ENCODE measurements around the gene INAFM2. TPM values are rescaled to one million over a fixed set of nuclear protein-coding genes. Genes with fewer than 3 reads are reported as not detected.

INAFM2 gene
- total and polyA plus RNA-seq, 9 of the 15 experiments (the other 6 are each of a cell fraction or from before 2014, with no cell fraction given), result 11.8 to 43.1 (median 27.2) TPM

DNA sequence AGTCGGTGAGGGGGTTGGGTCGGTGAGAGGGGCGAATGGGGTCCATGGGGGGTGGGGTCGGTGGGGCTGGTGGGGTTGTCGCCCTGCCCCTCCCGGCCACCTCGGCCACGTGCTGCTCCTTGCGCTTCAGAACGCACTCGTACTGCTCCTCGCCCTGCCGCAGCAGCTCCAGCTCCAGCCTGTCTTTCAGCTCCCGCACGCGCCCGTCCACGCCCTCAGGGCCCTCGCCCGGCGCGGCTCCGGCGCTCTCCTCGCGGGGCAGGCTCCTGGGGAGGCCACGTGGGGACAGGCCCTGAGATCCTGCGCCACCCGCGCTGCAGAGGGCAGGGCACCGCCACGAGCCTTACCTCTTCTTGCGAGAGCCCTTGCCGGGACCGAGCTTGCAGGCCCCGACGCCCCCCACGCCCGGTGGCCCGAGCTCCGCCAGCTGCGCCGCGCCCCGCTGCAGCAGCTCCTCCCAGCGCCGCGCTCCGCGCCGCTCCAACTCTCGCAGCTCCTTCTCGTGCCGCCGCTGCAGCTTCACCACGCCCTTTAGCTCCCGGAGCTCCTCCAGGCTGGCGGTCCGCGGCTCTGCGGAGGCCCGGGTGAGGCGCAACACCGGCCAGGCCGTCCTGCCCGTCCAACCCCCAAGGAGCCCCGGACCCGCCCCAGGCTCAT is 32.4 kb upstream of the INAFM2 start:
- Histone ChIP-seq H3K4me1 (replicated peaks in 1 of 2; ENCODE audit: control insufficient read depth in 2 of 2, insufficient read depth in 2 of 2, low read length in 2 of 2) (peaks cover 0 to 25% of the 10 kb centered on the region in 2 experiments; a peak in 3 of 5 replicates), H3K36me3 (ENCODE audit: control insufficient read depth, insufficient read depth, low read length) (no peaks in the 10 kb centered on the region), H2AFZ (ENCODE audit: low read depth, low read length) (peak overlapping the region; percentile 89), H3K9ac (ENCODE audit: insufficient read depth in 1 of 2, low read depth in 2 of 2, low read length in 2 of 2) (peak overlapping the region in 1 of 2 experiments; percentile 89; a peak in 3 of 4 replicates), H3K9me1 (ENCODE audit: control insufficient read depth, insufficient read depth, low read length) (no peaks in the 10 kb centered on the region), H4K20me1 (replicated peaks; ENCODE audit: control insufficient read depth, insufficient read depth, low read length) (0 out of 2 replicates have a peak, but pooled peaks cover 2% of the 10 kb centered on the region), H3K4me3 (peak overlapping the region; percentile 21; the same call in 1 of the 2 replicates), H3K9me3 (replicated peaks; ENCODE audit: control insufficient read depth, insufficient read depth, low read depth, low read length) (no peaks in the 10 kb centered on the region), H3K27ac (ENCODE audit: extremely low read depth, low read depth, low read length) (no peak overlapping the region), H3K27me3 (ENCODE audit: control insufficient read depth in 2 of 2, insufficient read depth in 2 of 2, low read length in 2 of 2) (peaks cover 3 to 40% of the 10 kb centered on the region in 2 experiments; a peak in 4 of 5 replicates), H3K4me2 (ENCODE audit: insufficient read depth, low read length) (peak overlapping the region; percentile 47; the same call in 1 of the 2 replicates), H3K79me2 (ENCODE audit: control insufficient read depth, insufficient read depth, low read length) (no peaks in the 10 kb centered on the region)
- FAIRE-seq (no peak), DNase-seq (ENCODE audit: extremely low read depth in 1 of 4, low spot score in 3 of 4) (peak; percentile 61 to 77 (median 75)), ATAC-seq (peak; percentile 89)
- BruUV-seq (replicated peaks), result no TSS peak
- 21% methylated on average over 13 of the region's 68 CpGs for WGBS (ENCODE audit: insufficient coverage, low coverage, missing lambda C conversion rate)
- intact Hi-C loops (cut with micrococcal nuclease) (no loop called here), in situ Hi-C loops (cut with MboI) (no loop called here)
- ChIA-PET POLR2A (interaction anchor here (0.7 to 1.8 kb wide), 3 partner anchors 9 to 29 kb away, joined by 3 to 13 read pairs (median 3); no protein-coding TSS in a partner anchor), CTCF (ENCODE audit: low intra/inter-chr PET ratio) (no interaction called here)
- TF ChIP-seq PCBP1 (IDR thresholded peaks at IDR 0.05; ENCODE audit: low read depth, low read length, poor library complexity, severe bottlenecking), result peak; percentile 75
- TF ChIP-seq, protein P1, sequence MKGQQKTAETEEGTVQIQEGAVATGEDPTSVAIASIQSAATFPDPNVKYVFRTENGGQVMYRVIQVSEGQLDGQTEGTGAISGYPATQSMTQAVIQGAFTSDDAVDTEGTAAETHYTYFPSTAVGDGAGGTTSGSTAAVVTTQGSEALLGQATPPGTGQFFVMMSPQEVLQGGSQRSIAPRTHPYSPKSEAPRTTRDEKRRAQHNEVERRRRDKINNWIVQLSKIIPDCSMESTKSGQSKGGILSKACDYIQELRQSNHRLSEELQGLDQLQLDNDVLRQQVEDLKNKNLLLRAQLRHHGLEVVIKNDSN (CRISPR knock-in tag; IDR thresholded peaks at IDR 0.05), result peak; percentile 65
- peak; percentile 65 to 71; a peak in 3 of 4 replicates for TF ChIP-seq NRF1 (conservative IDR thresholded peaks at IDR 0.05 in 1 of 2, IDR thresholded peaks at IDR 0.05 in 1 of 2)
- 0 out of 2 replicates have a peak, but pooled peaks have one; percentile 59 for TF ChIP-seq KAT7 (CRISPR knock-in tag; IDR thresholded peaks at IDR 0.05; ENCODE audit: borderline replicate concordance)
- no peak for TF ChIP-seq PTBP1 (IDR thresholded peaks at IDR 0.05; ENCODE audit: low read depth, low read length)
- no peak for TF ChIP-seq RUNX1 (IDR thresholded peaks at IDR 0.05; ENCODE audit: low read depth)
- TF ChIP-seq, protein P2, sequence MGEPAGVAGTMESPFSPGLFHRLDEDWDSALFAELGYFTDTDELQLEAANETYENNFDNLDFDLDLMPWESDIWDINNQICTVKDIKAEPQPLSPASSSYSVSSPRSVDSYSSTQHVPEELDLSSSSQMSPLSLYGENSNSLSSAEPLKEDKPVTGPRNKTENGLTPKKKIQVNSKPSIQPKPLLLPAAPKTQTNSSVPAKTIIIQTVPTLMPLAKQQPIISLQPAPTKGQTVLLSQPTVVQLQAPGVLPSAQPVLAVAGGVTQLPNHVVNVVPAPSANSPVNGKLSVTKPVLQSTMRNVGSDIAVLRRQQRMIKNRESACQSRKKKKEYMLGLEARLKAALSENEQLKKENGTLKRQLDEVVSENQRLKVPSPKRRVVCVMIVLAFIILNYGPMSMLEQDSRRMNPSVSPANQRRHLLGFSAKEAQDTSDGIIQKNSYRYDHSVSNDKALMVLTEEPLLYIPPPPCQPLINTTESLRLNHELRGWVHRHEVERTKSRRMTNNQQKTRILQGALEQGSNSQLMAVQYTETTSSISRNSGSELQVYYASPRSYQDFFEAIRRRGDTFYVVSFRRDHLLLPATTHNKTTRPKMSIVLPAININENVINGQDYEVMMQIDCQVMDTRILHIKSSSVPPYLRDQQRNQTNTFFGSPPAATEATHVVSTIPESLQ (CRISPR knock-in tag; IDR thresholded peaks at IDR 0.05), result 0 out of 2 replicates have a peak, but pooled peaks have one; percentile 37
- peak; percentile 47; the same call in 1 of the 2 replicates for TF ChIP-seq CREB3L1 (IDR thresholded peaks at IDR 0.05; ENCODE audit: borderline replicate concordance, low read depth)
- TF ChIP-seq, protein P3, sequence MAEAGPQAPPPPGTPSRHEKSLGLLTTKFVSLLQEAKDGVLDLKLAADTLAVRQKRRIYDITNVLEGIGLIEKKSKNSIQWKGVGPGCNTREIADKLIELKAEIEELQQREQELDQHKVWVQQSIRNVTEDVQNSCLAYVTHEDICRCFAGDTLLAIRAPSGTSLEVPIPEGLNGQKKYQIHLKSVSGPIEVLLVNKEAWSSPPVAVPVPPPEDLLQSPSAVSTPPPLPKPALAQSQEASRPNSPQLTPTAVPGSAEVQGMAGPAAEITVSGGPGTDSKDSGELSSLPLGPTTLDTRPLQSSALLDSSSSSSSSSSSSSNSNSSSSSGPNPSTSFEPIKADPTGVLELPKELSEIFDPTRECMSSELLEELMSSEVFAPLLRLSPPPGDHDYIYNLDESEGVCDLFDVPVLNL (CRISPR knock-in tag; IDR thresholded peaks at IDR 0.05; ENCODE audit: low read depth), result 0 out of 2 replicates have a peak, but pooled peaks have one; percentile 14
- no peak for TF ChIP-seq FOXK2 (conservative IDR thresholded peaks at IDR 0.05 in 1 of 2, IDR thresholded peaks at IDR 0.05 in 1 of 2; ENCODE audit: low read depth in 2 of 2)
- TF ChIP-seq, protein P4, sequence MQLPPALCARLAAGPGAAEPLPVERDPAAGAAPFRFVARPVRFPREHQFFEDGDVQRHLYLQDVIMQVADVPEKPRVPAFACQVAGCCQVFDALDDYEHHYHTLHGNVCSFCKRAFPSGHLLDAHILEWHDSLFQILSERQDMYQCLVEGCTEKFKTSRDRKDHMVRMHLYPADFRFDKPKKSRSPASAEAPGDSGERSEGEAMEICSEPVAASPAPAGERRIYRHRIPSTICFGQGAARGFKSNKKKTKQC (CRISPR knock-in tag; IDR thresholded peaks at IDR 0.05), result peak; percentile 68; the same call in 1 of the 2 replicates
- no peak for TF ChIP-seq IRF2 (CRISPR knock-in tag; IDR thresholded peaks at IDR 0.05)

Measured in K562 (cell line).